Hepatocyte (in vitro differentiated cells): ENCODE results near the gene ESRRA. TPM values are rescaled to one million over a fixed set of nuclear protein-coding genes. Genes with fewer than 3 reads are reported as not detected.
"Not testable (repeated sequence)": the region's sequence is repeated elsewhere in the genome, so short reads cannot be mapped to it uniquely, and the experiment has no call there.

ENCODE experiments used
- DNase-seq: peaks from one replicate; pipeline ENCODE4 v3.0.0-alpha.2; 2016; ENCODE audit warnings: low spot score
- H2AFZ ChIP-seq: fragments of 200-600 bp; sonication (generic); 2 replicates; pipeline ENCODE4 v1.6.0; 2016; ENCODE audit warnings: antibody characterized with exemption, mild to moderate bottlenecking
- H3K27ac ChIP-seq: fragments of 200-600 bp; sonication (generic); 2 replicates; pipeline ENCODE4 v1.5.1; 2016; ENCODE audit warnings: mild to moderate bottlenecking
- H3K27me3 ChIP-seq: fragments of 200-600 bp; sonication (generic); 2 replicates; pipeline ENCODE4 v1.6.1; 2016
- H3K36me3 ChIP-seq: fragments of 200-600 bp; sonication (generic); replicated peaks from 2 replicates; pipeline ENCODE4 v1.5.1; 2016; ENCODE audit warnings: low read depth; ENCODE audit not compliant: insufficient read depth
- H3K4me1 ChIP-seq: fragments of 200-600 bp; sonication (generic); 2 replicates; pipeline ENCODE4 v1.5.1; 2016; ENCODE audit warnings: mild to moderate bottlenecking, moderate library complexity; ENCODE audit not compliant: insufficient read depth
- H3K4me2 ChIP-seq: fragments of 200-600 bp; sonication (generic); 2 replicates; pipeline ENCODE4 v1.6.0; 2016
- H3K4me3 ChIP-seq: fragments of 200-600 bp; sonication (generic); 2 replicates; pipeline ENCODE4 v1.5.1; 2016; ENCODE audit warnings: mild to moderate bottlenecking
- H3K79me2 ChIP-seq: fragments of 200-600 bp; sonication (generic); 2 replicates; pipeline ENCODE4 v1.6.0; 2017; ENCODE audit warnings: mild to moderate bottlenecking
- H3K9me2 ChIP-seq: fragments of 200-600 bp; sonication (generic); replicated peaks from 2 replicates; pipeline ENCODE4 v1.6.0; 2017; ENCODE audit warnings: mild to moderate bottlenecking; ENCODE audit not compliant: insufficient read depth
- H3K9me3 ChIP-seq: fragments of 200-600 bp; sonication (generic); 2 replicates; pipeline ENCODE4 v1.5.1; 2016; ENCODE audit warnings: low read depth, mild to moderate bottlenecking
- H4K20me1 ChIP-seq: fragments of 200-600 bp; sonication (generic); 2 replicates; pipeline ENCODE4 v1.6.0; 2016; ENCODE audit warnings: mild to moderate bottlenecking; ENCODE audit not compliant: insufficient read depth, poor library complexity, severe bottlenecking
- EZH2 ChIP-seq: fragments of 200-600 bp; sonication (generic); IDR thresholded peaks from 2 replicates; pipeline ENCODE4 v1.6.1; 2016; ENCODE audit warnings: antibody characterized with exemption, mild to moderate bottlenecking, borderline replicate concordance
- EZH2phosphoT487 ChIP-seq: fragments of 200-600 bp; sonication (generic); IDR thresholded peaks from one replicate; pipeline ENCODE4 v1.6.1; 2018; ENCODE audit warnings: antibody characterized with exemption, mild to moderate bottlenecking, low read depth, moderate library complexity; ENCODE audit not compliant: unreplicated experiment, severe bottlenecking
- WGBS: methylation state at CpG from one replicate; pipeline ENCODE4 v1.1.6; 2016; ENCODE audit warnings: low lambda C conversion rate; ENCODE audit errors: missing lambda C conversion rate; 5-methylcytosine and 5-hydroxymethylcytosine counted together
- polyA plus RNA-seq: library from polyadenylated mRNA; unstranded; fragments of >200 nt; fragmentation: Nextera tagmentation; extraction: Ambion mirVana; gene quantifications from 2 replicates; pipeline ENCODE4 v1.2.1, GENCODE V29; 2016
- total RNA-seq: library from RNA; depleted of rRNA; stranded (reverse); fragments of >200 nt; gene quantifications from 2 replicates; pipeline ENCODE4 v1.2.3, GENCODE V29; 2014
- TF ChIP-seq, protein P1 (sequence below): fragments of 200-600 bp; sonication (generic); IDR thresholded peaks from 2 replicates; pipeline ENCODE4 v1.5.1; 2016; ENCODE audit warnings: antibody characterized with exemption, mild to moderate bottlenecking; ENCODE audit not compliant: poor library complexity

ESRRA gene
- total and polyA plus RNA-seq, 2 experiments from 2014 or later: 57.4 to 62.0 TPM

DNA sequence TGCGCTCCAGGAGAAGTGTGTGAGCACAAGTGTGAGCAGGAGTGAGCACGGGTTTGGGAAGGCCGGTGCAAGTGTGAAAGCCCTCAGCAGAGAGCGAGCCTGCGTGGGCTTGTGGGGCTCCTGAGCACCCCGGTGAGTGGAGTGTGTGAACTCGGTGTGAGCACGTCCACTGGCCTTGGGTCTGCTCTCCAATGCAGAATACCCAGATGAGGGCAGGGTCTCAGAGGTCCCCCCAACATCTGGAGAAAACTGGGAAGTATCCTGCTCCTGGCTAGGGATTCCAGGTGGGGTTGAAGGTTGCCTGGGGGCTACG is 1.2 kb downstream of the ESRRA start:
- Histone ChIP-seq H3K9me2 (no peaks in the 10 kb centered on the region), H3K4me3 (peak overlapping the region; percentile 62), H3K4me1 (peaks cover 11% of the 10 kb centered on the region), H3K4me2 (peak overlapping the region; percentile 90), H3K79me2 (peaks cover 49% of the 10 kb centered on the region), H3K36me3 (no peaks in the 10 kb centered on the region), H4K20me1 (no peaks in the 10 kb centered on the region), H3K9me3 (no peaks in the 10 kb centered on the region), H2AFZ (peak overlapping the region; percentile 22), H3K27ac (peak overlapping the region; percentile 95), H3K27me3 (no peaks in the 10 kb centered on the region)
- TF ChIP-seq, protein P1, sequence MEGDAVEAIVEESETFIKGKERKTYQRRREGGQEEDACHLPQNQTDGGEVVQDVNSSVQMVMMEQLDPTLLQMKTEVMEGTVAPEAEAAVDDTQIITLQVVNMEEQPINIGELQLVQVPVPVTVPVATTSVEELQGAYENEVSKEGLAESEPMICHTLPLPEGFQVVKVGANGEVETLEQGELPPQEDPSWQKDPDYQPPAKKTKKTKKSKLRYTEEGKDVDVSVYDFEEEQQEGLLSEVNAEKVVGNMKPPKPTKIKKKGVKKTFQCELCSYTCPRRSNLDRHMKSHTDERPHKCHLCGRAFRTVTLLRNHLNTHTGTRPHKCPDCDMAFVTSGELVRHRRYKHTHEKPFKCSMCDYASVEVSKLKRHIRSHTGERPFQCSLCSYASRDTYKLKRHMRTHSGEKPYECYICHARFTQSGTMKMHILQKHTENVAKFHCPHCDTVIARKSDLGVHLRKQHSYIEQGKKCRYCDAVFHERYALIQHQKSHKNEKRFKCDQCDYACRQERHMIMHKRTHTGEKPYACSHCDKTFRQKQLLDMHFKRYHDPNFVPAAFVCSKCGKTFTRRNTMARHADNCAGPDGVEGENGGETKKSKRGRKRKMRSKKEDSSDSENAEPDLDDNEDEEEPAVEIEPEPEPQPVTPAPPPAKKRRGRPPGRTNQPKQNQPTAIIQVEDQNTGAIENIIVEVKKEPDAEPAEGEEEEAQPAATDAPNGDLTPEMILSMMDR: no peak
- TF ChIP-seq EZH2phosphoT487: no peak
- no peak for TF ChIP-seq EZH2
- no peak for DNase-seq
- WGBS: 34% methylated on average over 9 of the region's 9 CpGs

DNA sequence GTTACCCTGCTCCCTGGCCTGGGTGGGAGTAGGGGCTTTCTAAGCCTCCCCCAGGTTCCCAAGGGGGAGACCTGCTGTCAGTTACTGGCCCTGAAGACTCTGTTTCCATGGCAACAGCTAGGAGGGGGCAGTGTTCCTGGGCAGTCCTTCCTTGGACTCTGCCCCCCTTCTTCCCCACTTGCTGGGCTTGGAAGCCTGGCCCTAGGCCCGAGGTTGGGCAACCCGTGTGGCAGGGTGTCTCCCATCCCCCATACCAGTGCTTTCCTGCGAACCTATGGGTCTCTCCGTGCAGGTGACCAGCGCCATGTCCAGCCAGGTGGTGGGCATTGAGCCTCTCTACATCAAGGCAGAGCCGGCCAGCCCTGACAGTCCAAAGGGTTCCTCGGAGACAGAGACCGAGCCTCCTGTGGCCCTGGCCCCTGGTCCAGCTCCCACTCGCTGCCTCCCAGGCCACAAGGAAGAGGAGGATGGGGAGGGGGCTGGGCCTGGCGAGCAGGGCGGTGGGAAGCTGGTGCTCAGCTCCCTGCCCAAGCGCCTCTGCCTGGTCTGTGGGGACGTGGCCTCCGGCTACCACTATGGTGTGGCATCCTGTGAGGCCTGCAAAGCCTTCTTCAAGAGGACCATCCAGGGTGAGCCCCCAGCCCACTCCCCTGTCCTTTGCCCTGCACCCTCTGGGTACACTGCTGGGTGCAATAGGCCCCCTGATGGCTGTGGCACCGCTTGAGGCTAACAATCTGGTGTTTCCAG is 1.7 kb downstream of the ESRRA start:
- peak overlapping the region; percentile 90 for H3K4me2 ChIP-seq
- H3K79me2 ChIP-seq: peaks cover 52% of the 10 kb centered on the region
- WGBS: 77% methylated on average over 15 of the region's 15 CpGs
- H3K27ac ChIP-seq: peak overlapping the region; percentile 95
- no peaks in the 10 kb centered on the region for H4K20me1 ChIP-seq
- no peaks in the 10 kb centered on the region for H3K27me3 ChIP-seq
- H3K4me1 ChIP-seq: peaks cover 11% of the 10 kb centered on the region
- TF ChIP-seq, protein P1: no peak
- TF ChIP-seq EZH2 (no peak), EZH2phosphoT487 (no peak)
- H3K36me3 ChIP-seq: no peaks in the 10 kb centered on the region
- DNase-seq: peak; percentile 86
- H2AFZ ChIP-seq: no peak overlapping the region
- H3K9me2 ChIP-seq: no peaks in the 10 kb centered on the region
- peak overlapping the region; percentile 62 for H3K4me3 ChIP-seq
- no peaks in the 10 kb centered on the region for H3K9me3 ChIP-seq

DNA sequence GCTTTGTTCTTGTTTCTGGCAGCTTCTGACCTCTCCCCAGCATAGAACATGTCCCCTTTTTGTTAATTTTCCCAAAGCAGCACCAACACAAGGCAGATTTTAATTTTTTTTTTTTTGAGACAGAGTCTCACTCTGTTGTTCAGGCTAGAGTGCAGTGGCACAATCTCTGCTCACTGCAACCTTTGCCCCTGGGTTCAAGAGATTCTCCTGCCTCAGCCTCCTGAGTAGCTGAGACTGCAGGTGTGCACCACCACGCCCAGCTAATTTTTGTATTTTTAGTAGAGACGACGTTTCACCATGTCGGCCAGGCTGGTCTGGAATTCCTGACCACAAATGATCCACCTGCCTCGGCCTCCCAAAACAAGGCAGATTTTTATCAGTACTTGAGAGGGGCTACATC is 2.5 kb downstream of the ESRRA start:
- Histone ChIP-seq H3K4me1 (peaks cover 11% of the 10 kb centered on the region), H3K4me2 (peak overlapping the region; percentile 90), H3K79me2 (peaks cover 59% of the 10 kb centered on the region), H3K27ac (peak overlapping the region; percentile 95)
- not testable (repeated sequence) for H3K9me3 ChIP-seq, H3K4me3 ChIP-seq, DNase-seq, H3K36me3 ChIP-seq, H3K27me3 ChIP-seq, H4K20me1 ChIP-seq, H2AFZ ChIP-seq, H3K9me2 ChIP-seq
- 85% methylated on average over 5 of the region's 5 CpGs for WGBS

DNA sequence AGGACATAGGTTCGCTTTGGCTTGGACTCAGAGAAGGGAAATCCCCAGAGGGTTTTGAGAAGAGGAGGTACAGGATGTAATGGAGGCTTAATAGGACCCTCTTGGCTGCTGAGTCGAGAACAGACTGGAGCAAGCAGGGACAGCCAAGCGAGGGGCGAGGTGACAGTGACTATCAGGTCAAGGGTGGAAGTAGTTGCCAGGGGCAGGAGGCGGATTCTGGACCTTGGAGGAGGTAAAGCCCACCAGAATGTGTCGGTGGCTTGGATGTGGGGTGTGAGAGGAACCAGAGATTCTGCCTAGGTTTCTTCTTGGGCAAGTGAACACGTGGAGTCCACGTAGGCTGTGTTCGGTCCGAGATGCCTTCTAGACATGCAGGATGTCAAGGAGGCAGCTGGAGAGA is 7.6 kb downstream of the ESRRA start:
- Histone ChIP-seq H4K20me1 (no peaks in the 10 kb centered on the region), H3K79me2 (peaks cover 54% of the 10 kb centered on the region), H3K27ac (no peak overlapping the region), H3K4me1 (peaks cover 6% of the 10 kb centered on the region), H3K4me3 (no peak overlapping the region), H3K9me3 (no peaks in the 10 kb centered on the region), H3K27me3 (no peaks in the 10 kb centered on the region), H3K36me3 (no peaks in the 10 kb centered on the region), H3K4me2 (no peak overlapping the region), H2AFZ (no peak overlapping the region), H3K9me2 (no peaks in the 10 kb centered on the region)
- DNase-seq: no peak
- 93% methylated on average over 10 of the region's 10 CpGs for WGBS
- TF ChIP-seq EZH2phosphoT487: no peak
- TF ChIP-seq, protein P1: no peak
- TF ChIP-seq EZH2: no peak
